GM23338 (cell line): ENCODE results near the gene ZNF792. TPM values are rescaled to one million over a fixed set of nuclear protein-coding genes. Genes with fewer than 3 reads are reported as not detected.
"Not testable (repeated sequence)": the region's sequence is repeated elsewhere in the genome, so short reads cannot be mapped to it uniquely, and the experiment has no call there.

Experiments
- ATAC-seq: fragments of 200-7000 bp; cut with Tn5 transposase; 3 replicates; pipeline ENCODE4 v1.9.1; 2020
- DNase-seq: peaks from one replicate; pipeline ENCODE4 v3.0.0-alpha.2; 2015; ENCODE audit warnings: low spot score
- H2AFZ ChIP-seq: fragments of 200-600 bp; sonication (generic); 2 replicates; pipeline ENCODE4 v1.8.0; 2016; ENCODE audit warnings: antibody characterized with exemption, mild to moderate bottlenecking, moderate library complexity
- H3F3A ChIP-seq: fragments of 200-600 bp; sonication (generic); replicated peaks from 2 replicates; pipeline ENCODE4 v1.8.0; 2017; ENCODE audit warnings: antibody characterized with exemption, mixed run types, low read depth
- H3K27ac ChIP-seq: fragments of 200-600 bp; sonication (generic); 2 replicates; pipeline ENCODE4 v1.6.1; 2016; ENCODE audit warnings: low read depth
- H3K27me3 ChIP-seq: fragments of 200-600 bp; sonication (generic); 2 replicates; pipeline ENCODE4 v1.8.0; 2016; ENCODE audit warnings: mild to moderate bottlenecking, mixed run types, moderate library complexity; ENCODE audit not compliant: insufficient read depth
- H3K36me3 ChIP-seq: fragments of 200-600 bp; sonication (generic); 2 replicates; pipeline ENCODE4 v1.8.0; 2016; ENCODE audit warnings: mild to moderate bottlenecking; ENCODE audit not compliant: insufficient read depth
- H3K4me1 ChIP-seq: fragments of 200-600 bp; sonication (generic); 2 replicates; pipeline ENCODE4 v1.8.0; 2016; ENCODE audit warnings: mild to moderate bottlenecking, moderate library complexity; ENCODE audit not compliant: insufficient read depth
- H3K4me2 ChIP-seq: fragments of 200-600 bp; sonication (generic); 2 replicates; pipeline ENCODE4 v1.7.1; 2017; ENCODE audit warnings: mixed run types
- H3K4me3 ChIP-seq: fragments of 200-600 bp; sonication (generic); 2 replicates; pipeline ENCODE4 v1.6.1; 2016; ENCODE audit warnings: mixed run types
- H3K79me2 ChIP-seq: fragments of 200-600 bp; sonication (generic); replicated peaks from 2 replicates; pipeline ENCODE4 v1.8.0; 2017; ENCODE audit warnings: mild to moderate bottlenecking; ENCODE audit not compliant: insufficient read depth
- H3K9me2 ChIP-seq: fragments of 200-600 bp; sonication (generic); 2 replicates; pipeline ENCODE4 v1.8.0; 2017; ENCODE audit not compliant: insufficient read depth
- H4K20me1 ChIP-seq: fragments of 200-600 bp; sonication (generic); replicated peaks from 2 replicates; pipeline ENCODE4 v1.8.0; 2017; ENCODE audit warnings: mild to moderate bottlenecking; ENCODE audit not compliant: insufficient read depth
- H3K27ac Mint-ChIP-seq: 2 replicates; pipeline ENCODE4 v1.8.0; 2020; ENCODE audit warnings: inconsistent platforms, mild to moderate bottlenecking, moderate library complexity, mixed read lengths
- H3K27me3 Mint-ChIP-seq: 3 replicates; pipeline ENCODE4 v1.8.0; 2022; ENCODE audit warnings: low read depth, mild to moderate bottlenecking, moderate library complexity, mixed read lengths, inconsistent platforms; ENCODE audit not compliant: insufficient read depth, poor library complexity
- H3K36me3 Mint-ChIP-seq: 3 replicates; pipeline ENCODE4 v1.8.0; 2021; ENCODE audit warnings: low read depth, mild to moderate bottlenecking, inconsistent platforms, moderate library complexity, mixed read lengths
- H3K4me1 Mint-ChIP-seq: 3 replicates; pipeline ENCODE4 v1.8.0; 2020; ENCODE audit warnings: mild to moderate bottlenecking, inconsistent platforms, mixed read lengths
- H3K4me3 Mint-ChIP-seq: 3 replicates; pipeline ENCODE4 v1.8.0; 2021; ENCODE audit warnings: moderate library complexity, mild to moderate bottlenecking, inconsistent platforms, mixed read lengths
- H3K9me3 Mint-ChIP-seq: 3 replicates; pipeline ENCODE4 v1.8.0; 2020; ENCODE audit warnings: moderate library complexity, mild to moderate bottlenecking, inconsistent platforms, mixed read lengths
- CREB1 ChIP-seq: fragments of 250-450 bp; sonication (Bioruptor Pico); IDR thresholded peaks from 2 replicates; pipeline ENCODE4 v1.5.0; 2020; ENCODE audit warnings: low read depth, mild to moderate bottlenecking, moderate library complexity
- POLR2AphosphoS5 ChIP-seq: IDR thresholded peaks from 2 replicates; pipeline ENCODE4 v1.6.1; 2016; ENCODE audit warnings: antibody characterized with exemption, low read depth
- STAT1 ChIP-seq: IDR thresholded peaks from one replicate; pipeline ENCODE4 v1.6.1; 2016; ENCODE audit warnings: antibody characterized with exemption; ENCODE audit not compliant: unreplicated experiment
- ZNF331 ChIP-seq: fragments of 250-450 bp; sonication (Bioruptor Pico); IDR thresholded peaks from 2 replicates; pipeline ENCODE4 v1.5.0; 2020; ENCODE audit warnings: low read depth, mild to moderate bottlenecking, moderate library complexity
- polyA plus RNA-seq: library from polyadenylated mRNA; unstranded; fragments of >200 nt; fragmentation: Nextera tagmentation; extraction: Ambion mirVana; gene quantifications from 2 replicates; pipeline ENCODE4 v1.2.1, GENCODE V29; 2016
- total RNA-seq: library from RNA; depleted of rRNA; stranded (reverse); fragments of >200 nt; shearing (Covaris generic); gene quantifications from 2 replicates; pipeline ENCODE4 v1.2.3, GENCODE V29; 2014
- TF ChIP-seq, protein P1 (sequence below): IDR thresholded peaks from one replicate; pipeline ENCODE4 v1.6.1; 2018; ENCODE audit warnings: antibody characterized with exemption; ENCODE audit not compliant: unreplicated experiment
- TF ChIP-seq, protein P2 (sequence below), 2 experiments: fragments of 200-600 bp in 1 of 2; sonication (generic) in 1 of 2; conservative IDR thresholded peaks; 2 replicates each; pipeline versions ENCODE4 v1.5.1 to v1.6.1; 2016 to 2017; ENCODE audit warnings: antibody characterized with exemption in 2 of 2, low read depth in 2 of 2, mild to moderate bottlenecking in 2 of 2, moderate library complexity in 1 of 2

The ZNF792 gene
- total and polyA plus RNA-seq, 2 experiments from 2014 or later, result 1.3 to 12.8 TPM

DNA sequence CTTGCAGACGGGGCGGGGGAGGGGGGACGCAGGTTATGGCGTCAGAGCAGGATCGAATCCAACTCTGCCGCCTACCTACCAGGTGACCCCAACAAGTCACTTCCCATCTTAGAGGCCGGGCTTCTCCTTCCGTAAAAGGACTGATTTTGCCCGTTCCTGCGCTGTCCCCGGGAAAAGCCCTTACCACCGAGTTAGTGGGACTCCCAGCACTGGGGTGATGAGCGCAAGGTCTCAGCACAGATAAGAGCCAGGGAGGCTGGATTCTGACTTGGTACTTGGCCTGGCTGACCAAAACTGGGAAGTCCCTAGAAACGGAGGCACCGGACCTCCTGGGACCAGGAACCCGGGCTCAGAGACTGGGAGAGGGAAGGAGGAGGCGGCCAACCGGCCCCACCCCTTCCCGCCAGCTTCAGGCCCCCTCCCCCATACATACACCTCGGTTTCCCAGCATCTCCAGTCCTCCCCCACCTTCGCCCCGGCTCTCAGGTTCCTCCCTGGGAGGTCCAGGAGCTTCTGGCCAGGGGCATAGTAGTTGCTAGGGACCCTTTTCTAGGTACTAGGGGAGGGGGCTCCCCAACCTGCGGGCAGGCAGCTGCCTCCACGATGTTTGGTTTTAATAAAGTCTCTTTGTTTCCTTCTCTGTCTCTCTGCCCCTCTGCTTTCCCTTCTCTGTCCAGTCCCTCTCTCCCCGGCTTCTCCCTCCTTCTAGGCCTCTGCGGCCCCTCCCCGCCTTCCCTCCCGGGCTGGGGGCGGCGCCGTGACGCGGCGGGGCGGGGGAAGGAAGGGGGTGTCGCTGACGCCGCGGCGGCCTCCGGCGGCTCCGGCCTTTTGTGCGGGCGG lies 35.7 kb upstream of the ZNF792 start, which contains the start of gene GRAMD1A:
GRAMD1A (plus strand) TSS at position 826 of the 840 bp plus-strand sequence. CDS start 156 bp downstream, outside the sequence.
- peak within 1 kb of the TSS; percentile 90 for H3K4me3 ChIP-seq
- peak within 1 kb of the TSS; percentile 99 for H3K4me2 ChIP-seq
- DNase-seq (peak; percentile 90), ATAC-seq (peak; percentile 59)
- peak within 1 kb of the TSS; percentile 100 for H3K27ac ChIP-seq
- H3K4me3 Mint-ChIP-seq, result peak within 1 kb of the TSS; percentile 96
- no peaks in the 10 kb centered on the region for H3K27me3 ChIP-seq
- H2AFZ ChIP-seq, result no peak within 1 kb of the TSS; the same call in 1 of the 2 replicates
- H3K36me3 ChIP-seq, result 0 out of 2 replicates have a peak, but pooled peaks cover 6% of the 10 kb centered on the region
- peaks cover 43% of the 10 kb centered on the region for H3K79me2 ChIP-seq
- peaks cover 26% of the 10 kb centered on the region for H4K20me1 ChIP-seq
- H3K9me3 Mint-ChIP-seq, result peaks cover 6% of the 10 kb centered on the region
- H3K4me1 Mint-ChIP-seq, result peaks cover 48% of the 10 kb centered on the region
- H3K27me3 Mint-ChIP-seq, result peaks cover 27% of the 10 kb centered on the region
- H3K27ac Mint-ChIP-seq, result peak within 1 kb of the TSS; percentile 96
- peaks cover 57% of the 10 kb centered on the region for H3K4me1 ChIP-seq
- H3F3A ChIP-seq, result peaks cover 19% of the 10 kb centered on the region
- H3K9me2 ChIP-seq, result no peaks in the 10 kb centered on the region
- no peak for TF ChIP-seq STAT1
- no peak for TF ChIP-seq ZNF331 (CRISPR knock-in tag)
- peak; percentile 88 for TF ChIP-seq POLR2AphosphoS5
- TF ChIP-seq CREB1 (CRISPR knock-in tag), result peak; percentile 87
- TF ChIP-seq, protein P1, sequence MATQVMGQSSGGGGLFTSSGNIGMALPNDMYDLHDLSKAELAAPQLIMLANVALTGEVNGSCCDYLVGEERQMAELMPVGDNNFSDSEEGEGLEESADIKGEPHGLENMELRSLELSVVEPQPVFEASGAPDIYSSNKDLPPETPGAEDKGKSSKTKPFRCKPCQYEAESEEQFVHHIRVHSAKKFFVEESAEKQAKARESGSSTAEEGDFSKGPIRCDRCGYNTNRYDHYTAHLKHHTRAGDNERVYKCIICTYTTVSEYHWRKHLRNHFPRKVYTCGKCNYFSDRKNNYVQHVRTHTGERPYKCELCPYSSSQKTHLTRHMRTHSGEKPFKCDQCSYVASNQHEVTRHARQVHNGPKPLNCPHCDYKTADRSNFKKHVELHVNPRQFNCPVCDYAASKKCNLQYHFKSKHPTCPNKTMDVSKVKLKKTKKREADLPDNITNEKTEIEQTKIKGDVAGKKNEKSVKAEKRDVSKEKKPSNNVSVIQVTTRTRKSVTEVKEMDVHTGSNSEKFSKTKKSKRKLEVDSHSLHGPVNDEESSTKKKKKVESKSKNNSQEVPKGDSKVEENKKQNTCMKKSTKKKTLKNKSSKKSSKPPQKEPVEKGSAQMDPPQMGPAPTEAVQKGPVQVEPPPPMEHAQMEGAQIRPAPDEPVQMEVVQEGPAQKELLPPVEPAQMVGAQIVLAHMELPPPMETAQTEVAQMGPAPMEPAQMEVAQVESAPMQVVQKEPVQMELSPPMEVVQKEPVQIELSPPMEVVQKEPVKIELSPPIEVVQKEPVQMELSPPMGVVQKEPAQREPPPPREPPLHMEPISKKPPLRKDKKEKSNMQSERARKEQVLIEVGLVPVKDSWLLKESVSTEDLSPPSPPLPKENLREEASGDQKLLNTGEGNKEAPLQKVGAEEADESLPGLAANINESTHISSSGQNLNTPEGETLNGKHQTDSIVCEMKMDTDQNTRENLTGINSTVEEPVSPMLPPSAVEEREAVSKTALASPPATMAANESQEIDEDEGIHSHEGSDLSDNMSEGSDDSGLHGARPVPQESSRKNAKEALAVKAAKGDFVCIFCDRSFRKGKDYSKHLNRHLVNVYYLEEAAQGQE, result no peak
- peaks cover 37% of the 10 kb centered on the region for H3K36me3 Mint-ChIP-seq

DNA sequence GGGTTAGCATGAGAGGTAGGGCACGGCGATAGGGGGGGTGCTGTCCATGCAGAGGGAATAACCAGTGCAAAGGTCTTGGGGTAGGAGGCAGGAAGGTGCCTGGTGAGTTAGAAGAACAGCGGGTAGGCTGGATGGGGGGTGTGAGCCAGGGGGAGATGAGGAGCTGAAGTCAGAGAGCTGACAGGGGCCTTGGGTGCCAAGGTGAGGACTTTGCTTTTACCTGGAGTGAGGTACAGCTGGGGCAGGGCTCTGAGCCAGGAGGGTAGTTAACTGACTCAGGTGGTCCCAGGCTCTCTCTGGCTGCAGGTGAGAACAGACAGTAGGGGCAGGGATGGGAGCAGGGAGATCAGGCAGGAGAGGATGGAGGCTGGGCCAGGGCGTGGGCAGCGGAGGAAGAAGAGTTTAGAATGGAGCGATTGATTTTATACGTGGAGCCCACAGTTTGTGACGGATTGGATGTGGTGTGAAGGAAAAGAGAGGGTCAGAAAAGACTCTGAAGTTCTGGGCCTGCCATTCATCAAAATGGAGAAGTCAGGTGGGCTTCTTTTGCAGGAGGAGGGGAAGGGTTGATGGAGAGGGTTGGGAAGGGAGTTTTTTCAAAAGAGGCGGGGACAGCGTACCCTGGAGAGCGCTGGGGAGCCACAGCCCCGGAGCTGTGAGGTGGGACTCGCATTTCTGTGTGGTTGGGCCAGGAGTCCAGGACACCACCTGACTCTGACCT lies 34.9 kb upstream of the ZNF792 start:
- no peak overlapping the region for H2AFZ ChIP-seq
- H3K4me3 Mint-ChIP-seq, result peak overlapping the region; percentile 81
- H3K4me1 Mint-ChIP-seq, result peaks cover 46% of the 10 kb centered on the region
- H3K4me2 ChIP-seq, result peak overlapping the region; percentile 86
- H3F3A ChIP-seq, result peaks cover 19% of the 10 kb centered on the region
- H3K9me2 ChIP-seq, result no peaks in the 10 kb centered on the region
- peak overlapping the region; percentile 100 for H3K27ac ChIP-seq
- H3K27ac Mint-ChIP-seq, result peak overlapping the region; percentile 90
- peak; percentile 47 for ATAC-seq
- DNase-seq, result peak; percentile 89
- peaks cover 26% of the 10 kb centered on the region for H3K27me3 Mint-ChIP-seq
- H3K9me3 Mint-ChIP-seq, result peaks cover 7% of the 10 kb centered on the region
- 0 out of 2 replicates have a peak, but pooled peaks cover 6% of the 10 kb centered on the region for H3K36me3 ChIP-seq
- H3K27me3 ChIP-seq, result no peaks in the 10 kb centered on the region
- H3K4me1 ChIP-seq, result peaks cover 52% of the 10 kb centered on the region
- TF ChIP-seq, protein P2, sequence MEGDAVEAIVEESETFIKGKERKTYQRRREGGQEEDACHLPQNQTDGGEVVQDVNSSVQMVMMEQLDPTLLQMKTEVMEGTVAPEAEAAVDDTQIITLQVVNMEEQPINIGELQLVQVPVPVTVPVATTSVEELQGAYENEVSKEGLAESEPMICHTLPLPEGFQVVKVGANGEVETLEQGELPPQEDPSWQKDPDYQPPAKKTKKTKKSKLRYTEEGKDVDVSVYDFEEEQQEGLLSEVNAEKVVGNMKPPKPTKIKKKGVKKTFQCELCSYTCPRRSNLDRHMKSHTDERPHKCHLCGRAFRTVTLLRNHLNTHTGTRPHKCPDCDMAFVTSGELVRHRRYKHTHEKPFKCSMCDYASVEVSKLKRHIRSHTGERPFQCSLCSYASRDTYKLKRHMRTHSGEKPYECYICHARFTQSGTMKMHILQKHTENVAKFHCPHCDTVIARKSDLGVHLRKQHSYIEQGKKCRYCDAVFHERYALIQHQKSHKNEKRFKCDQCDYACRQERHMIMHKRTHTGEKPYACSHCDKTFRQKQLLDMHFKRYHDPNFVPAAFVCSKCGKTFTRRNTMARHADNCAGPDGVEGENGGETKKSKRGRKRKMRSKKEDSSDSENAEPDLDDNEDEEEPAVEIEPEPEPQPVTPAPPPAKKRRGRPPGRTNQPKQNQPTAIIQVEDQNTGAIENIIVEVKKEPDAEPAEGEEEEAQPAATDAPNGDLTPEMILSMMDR (conservative IDR thresholded peaks at IDR 0.05; ENCODE audit: low read depth in 2 of 2), result peak in 1 of 2 experiments; percentile 10; a peak in 1 of 4 replicates
- TF ChIP-seq, protein P1, result no peak
- peaks cover 19% of the 10 kb centered on the region for H4K20me1 ChIP-seq
- peak overlapping the region; percentile 90 for H3K4me3 ChIP-seq
- H3K79me2 ChIP-seq, result peaks cover 35% of the 10 kb centered on the region
- H3K36me3 Mint-ChIP-seq, result peaks cover 31% of the 10 kb centered on the region

DNA sequence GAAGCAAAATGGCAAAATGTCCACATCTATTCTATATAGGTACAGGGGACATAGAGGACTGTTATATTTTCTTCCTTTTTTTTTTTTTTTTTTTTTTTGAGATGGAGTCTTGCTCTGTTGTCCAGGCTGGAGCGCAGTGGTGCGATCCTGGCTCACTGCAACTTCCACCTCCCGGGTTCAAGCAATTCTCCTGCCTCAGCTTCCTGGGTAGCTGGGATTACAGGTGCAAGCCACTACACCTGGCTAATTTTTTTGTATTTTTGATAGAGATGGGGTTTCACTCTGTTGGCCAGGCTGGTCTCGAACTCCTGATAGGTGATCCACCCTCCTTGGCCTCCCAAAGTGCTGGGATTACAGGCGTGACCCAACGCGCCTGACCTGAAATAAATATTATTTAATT lies 34.2 kb upstream of the ZNF792 start:
- not testable (repeated sequence) for H3K9me2 ChIP-seq, H3K27ac Mint-ChIP-seq, DNase-seq, H3K36me3 ChIP-seq, ATAC-seq, H2AFZ ChIP-seq, H3K27me3 ChIP-seq
- Histone ChIP-seq H3K27ac (peak overlapping the region; percentile 100), H3K79me2 (peaks cover 28% of the 10 kb centered on the region), H3K4me1 (peaks cover 48% of the 10 kb centered on the region), H4K20me1 (peaks cover 15% of the 10 kb centered on the region), H3K4me3 (0 out of 2 replicates have a peak overlapping the region, but pooled peaks have one; percentile 90), H3K4me2 (peak overlapping the region; percentile 86), H3F3A (peaks cover 19% of the 10 kb centered on the region)
- Mint-ChIP-seq H3K36me3 (peaks cover 24% of the 10 kb centered on the region), H3K4me1 (peaks cover 42% of the 10 kb centered on the region), H3K27me3 (peaks cover 25% of the 10 kb centered on the region), H3K4me3 (peak overlapping the region; percentile 81), H3K9me3 (peaks cover 10% of the 10 kb centered on the region)
